Common myeloid progenitor, CD34-positive (primary cell): Measurements from ENCODE around the gene CATSPER4.
"Not testable (repeated sequence)": the region's sequence is repeated elsewhere in the genome, so short reads cannot be mapped to it uniquely, and the experiment has no call there.

ENCODE experiments used
- CTCF ChIA-PET: fragments of 350-600 bp; sonication (Branson Sonifier 250); formaldehyde crosslinking; loops from one replicate; lab custom pipeline; 2021; ENCODE audit warnings: antibody characterized with exemption; lab: Charles Lee
- POLR2A ChIA-PET: fragments of 350-600 bp; sonication (Branson Sonifier 250); formaldehyde crosslinking; loops from one replicate; lab custom pipeline; 2021; ENCODE audit warnings: antibody characterized with exemption; lab: Charles Lee
- DNase-seq, 3 donors: peaks; one replicate each; pipeline versions ENCODE4 v3.0.0 to v3.0.0-alpha.2; 2013
- H3K27ac ChIP-seq, 2 experiments: 1 replicate in 1 of 2; 2 replicates in 1 of 2; pipeline ENCODE4 v1.7.0; 2013; ENCODE audit warnings: inconsistent platforms in 2 of 2, low read length in 2 of 2, mild to moderate bottlenecking in 2 of 2, low read depth in 1 of 2, moderate library complexity in 1 of 2; ENCODE audit not compliant: severe bottlenecking in 2 of 2, insufficient read depth in 1 of 2, poor library complexity in 1 of 2
- H3K27me3 ChIP-seq, 5 experiments: replicated peaks in 2 of 5; 1 replicate in 3 of 5; 2 replicates in 2 of 5; pipeline versions ENCODE4 v1.6.1 to v1.7.0; 2013; ENCODE audit warnings: low read length in 4 of 5, mild to moderate bottlenecking in 2 of 5, moderate library complexity in 2 of 5, inconsistent platforms in 1 of 5; ENCODE audit not compliant: insufficient read depth in 5 of 5, control insufficient read depth in 4 of 5
- H3K36me3 ChIP-seq, 4 experiments: 1 replicate in 2 of 4; 2 replicates in 2 of 4; pipeline versions ENCODE4 v1.6.1 to v1.7.0; 2013; ENCODE audit warnings: low read length in 3 of 4, control low read depth in 1 of 4, mild to moderate bottlenecking in 1 of 4; ENCODE audit not compliant: control insufficient read depth in 4 of 4, insufficient read depth in 4 of 4
- H3K4me1 ChIP-seq, 4 experiments: 1 replicate in 3 of 4; 2 replicates in 1 of 4; pipeline versions ENCODE4 v1.6.1 to v1.7.1; 2013; ENCODE audit warnings: low read length in 3 of 4, mild to moderate bottlenecking in 3 of 4, control low read depth in 1 of 4, inconsistent platforms in 1 of 4, moderate library complexity in 1 of 4; ENCODE audit not compliant: control insufficient read depth in 4 of 4, insufficient read depth in 4 of 4; ENCODE audit errors: control extremely low read depth in 1 of 4
- H3K4me3 ChIP-seq, 7 experiments: 1 replicate in 4 of 7; 2 replicates in 3 of 7; pipeline versions ENCODE4 v1.5.1 to v1.7.0; 2013; ENCODE audit warnings: mild to moderate bottlenecking in 7 of 7, low read length in 6 of 7, moderate library complexity in 6 of 7, inconsistent platforms in 2 of 7, low read depth in 2 of 7, control low read depth in 1 of 7; ENCODE audit not compliant: insufficient read depth in 4 of 7, control insufficient read depth in 1 of 7; ENCODE audit errors: extremely low read depth in 1 of 7
- H3K9me3 ChIP-seq, 5 experiments: 1 replicate in 4 of 5; 2 replicates in 1 of 5; pipeline versions ENCODE4 v1.6.1 to v1.7.1; 2013; ENCODE audit warnings: low read length in 4 of 5, mild to moderate bottlenecking in 2 of 5, inconsistent platforms in 1 of 5, low read depth in 1 of 5, moderate library complexity in 1 of 5; ENCODE audit not compliant: control insufficient read depth in 4 of 5, insufficient read depth in 2 of 5; ENCODE audit errors: control extremely low read depth in 1 of 5
- WGBS: methylation state at CpG from one replicate; pipeline ENCODE4 v1.1.5; 2013; ENCODE audit not compliant: insufficient coverage; 5-methylcytosine and 5-hydroxymethylcytosine counted together

CATSPER4 gene

DNA sequence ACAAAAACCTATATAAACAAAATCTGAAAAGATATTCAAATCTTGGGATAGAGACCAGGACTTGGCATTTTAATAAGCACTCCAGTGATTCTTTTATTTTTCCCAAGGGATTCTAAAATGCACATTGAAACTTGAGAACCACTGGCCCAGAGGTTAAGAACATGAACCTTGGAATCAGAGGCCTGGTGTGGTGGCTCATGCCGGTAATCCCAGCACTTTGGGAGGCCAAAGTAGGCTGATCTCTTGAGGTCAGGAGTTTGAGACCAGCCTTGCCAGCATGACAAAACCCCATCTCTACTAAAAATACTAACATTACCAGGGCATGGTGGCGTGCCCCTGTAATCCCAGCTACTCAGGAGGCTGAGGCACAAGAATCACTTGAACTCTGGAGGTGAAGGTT, 30.7 kb downstream of the CATSPER4 start:
- CTCF ChIA-PET, result no interaction called here

DNA sequence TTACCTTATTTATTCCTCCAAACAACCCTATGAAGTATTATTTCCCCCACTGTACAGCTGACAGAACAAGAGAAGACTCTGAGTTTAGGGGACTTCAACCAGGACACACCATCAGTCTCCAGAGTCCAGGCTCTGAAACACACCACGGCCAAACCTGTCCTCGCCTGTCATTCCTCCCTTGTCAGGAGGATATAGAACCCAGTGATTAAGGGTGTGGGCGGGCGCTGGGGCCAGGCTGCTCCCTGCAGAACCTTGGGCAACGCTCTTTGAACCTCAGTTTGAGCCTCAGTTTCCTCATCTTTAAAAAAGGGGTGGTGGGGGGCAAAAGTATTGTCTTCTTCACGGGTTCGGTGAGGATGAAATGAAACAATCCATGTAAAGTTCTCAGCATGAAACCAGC, 34.2 kb downstream of the CATSPER4 start:
- Histone ChIP-seq H3K9me3 (no peaks in the 10 kb centered on the region), H3K4me3 (peak overlapping the region in 4 of 7 experiments; percentile 56 to 85 (median 74)), H3K4me1 (peaks cover 0 to 16% (median 7%) of the 10 kb centered on the region in 4 experiments), H3K36me3 (no peaks in the 10 kb centered on the region), H3K27me3 (peaks cover 0 to 16% (median 9%) of the 10 kb centered on the region in 5 experiments), H3K27ac (no peak overlapping the region)
- 80% methylated on average over 2 of the region's 7 CpGs for WGBS
- ChIA-PET POLR2A (no interaction called here), CTCF (no interaction called here)
- no peak for DNase-seq

More for the DNA sequence above, 30.7 kb downstream of the CATSPER4 start:
- DNase-seq, result no peak
- H3K4me1 ChIP-seq, result peaks cover 0 to 16% (median 7%) of the 10 kb centered on the region in 4 experiments
- WGBS, result 100% methylated on average over 2 of the region's 2 CpGs
- peaks cover 0 to 14% (median 4%) of the 10 kb centered on the region in 5 experiments for H3K27me3 ChIP-seq
- H3K36me3 ChIP-seq, result no peaks in the 10 kb centered on the region
- no peak overlapping the region for H3K4me3 ChIP-seq
- H3K9me3 ChIP-seq, result no peaks in the 10 kb centered on the region
- POLR2A ChIA-PET, result no interaction called here
- no peak overlapping the region for H3K27ac ChIP-seq

DNA sequence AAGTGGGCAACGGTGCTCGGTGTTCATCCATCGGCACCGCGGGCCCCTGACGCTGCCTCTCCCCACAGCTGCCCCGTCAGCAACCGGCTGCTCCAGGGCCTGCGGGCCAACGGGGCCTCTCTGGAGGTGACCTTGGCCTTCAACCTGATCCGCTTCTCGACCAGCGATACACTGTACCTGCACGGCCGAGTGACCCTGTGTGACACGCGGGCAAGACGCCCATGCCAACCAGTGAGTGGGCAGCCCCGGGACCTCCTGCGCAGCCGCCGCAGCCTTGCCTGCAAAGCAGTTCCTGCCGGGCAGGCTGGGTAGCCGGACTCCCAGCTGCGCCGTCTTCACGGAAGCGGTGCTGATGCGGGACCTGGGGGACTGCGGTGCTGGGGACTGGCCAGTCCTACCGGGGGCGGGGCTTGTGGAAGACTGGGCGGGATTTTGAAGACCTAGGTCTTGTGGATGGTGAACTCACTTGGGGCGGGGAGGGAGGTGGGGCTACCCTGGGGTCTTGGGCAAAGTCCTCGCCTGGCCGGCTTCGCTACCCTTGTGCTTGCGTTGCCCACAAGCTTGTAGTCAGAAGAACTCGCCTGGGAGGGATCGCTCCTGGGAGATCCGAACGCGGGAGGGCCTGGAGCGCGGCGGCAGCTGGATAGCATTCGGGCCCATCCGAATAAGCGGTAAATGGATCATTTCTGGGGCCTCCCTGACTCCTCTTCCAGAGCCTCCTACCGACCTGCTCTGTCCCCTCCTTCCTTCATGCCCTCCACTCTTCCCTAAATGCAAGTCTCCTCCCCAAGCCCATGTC, 34.8 kb downstream of the CATSPER4 start:
- POLR2A ChIA-PET, result no interaction called here
- H3K36me3 ChIP-seq, result no peaks in the 10 kb centered on the region
- peaks cover 0 to 16% (median 7%) of the 10 kb centered on the region in 4 experiments for H3K4me1 ChIP-seq
- DNase-seq, result peak in 2 of 3 donors; percentile 64 to 74
- peaks cover 0 to 16% (median 9%) of the 10 kb centered on the region in 5 experiments for H3K27me3 ChIP-seq
- no peaks in the 10 kb centered on the region for H3K9me3 ChIP-seq
- WGBS, result 6% methylated on average over 44 of the region's 50 CpGs
- H3K27ac ChIP-seq, result no peak overlapping the region
- CTCF ChIA-PET, result interaction anchor here (2.1 kb wide), 1 partner anchor 13 kb away, joined by 5 read pairs; no protein-coding TSS in a partner anchor
- H3K4me3 ChIP-seq, result peak overlapping the region; percentile 1 to 85 (median 56)

GRCh38 chr1:26230682-26231081, 40.3 kb downstream of the CATSPER4 start:
- DNase-seq, result peak in 1 of 3 donors; percentile 18
- WGBS, result 60% methylated on average over 1 of the region's 2 CpGs
- CTCF ChIA-PET, result interaction anchor here (1.2 to 1.6 kb wide), 2 partner anchors 18 to 26 kb away, joined by 3 to 4 read pairs; no protein-coding TSS in a partner anchor
- H3K36me3 ChIP-seq, H3K9me3 ChIP-seq, POLR2A ChIA-PET, H3K4me3 ChIP-seq, H3K27me3 ChIP-seq, H3K27ac ChIP-seq: not testable (repeated sequence)
- H3K4me1 ChIP-seq, result peaks cover 3 to 21% (median 11%) of the 10 kb centered on the region in 4 experiments

- Histone ChIP-seq H3K27me3 (no peaks in the 10 kb centered on the region), H3K27ac (peak within 1 kb of the TSS; percentile 78 to 96), H3K4me3 (peak within 1 kb of the TSS; percentile 71 to 99 (median 93)), H3K4me1 (peaks cover 3 to 35% (median 19%) of the 10 kb centered on the region in 4 experiments), H3K9me3 (no peaks in the 10 kb centered on the region), H3K36me3 (no peaks in the 10 kb centered on the region)
- DNase-seq, result peak; percentile 97 to 98 (median 98)
- CTCF ChIA-PET, result interaction anchor here (0.7 to 2.3 kb wide), 20 partner anchors 10 to 131 kb away, joined by 3 to 12 read pairs (median 3); partner anchors contain the start of genes C1orf232, CATSPER4 and ZNF593
- POLR2A ChIA-PET, result interaction anchor here (0.7 to 2.1 kb wide), 4 partner anchors 42 to 64 kb away, joined by 3 to 7 read pairs (median 3); partner anchors contain the start of gene ZNF593
- WGBS, result 0% methylated on average over 61 of the region's 73 CpGs
Observed at GRCh38 chr1:26233903-26234643, 43.7 kb downstream of the CATSPER4 start, which contains the start of gene CEP85. TSS of gene CEP85 (plus strand) at chr1:26234200. CDS start at chr1:26239784, 5,584 bp downstream.

DNA sequence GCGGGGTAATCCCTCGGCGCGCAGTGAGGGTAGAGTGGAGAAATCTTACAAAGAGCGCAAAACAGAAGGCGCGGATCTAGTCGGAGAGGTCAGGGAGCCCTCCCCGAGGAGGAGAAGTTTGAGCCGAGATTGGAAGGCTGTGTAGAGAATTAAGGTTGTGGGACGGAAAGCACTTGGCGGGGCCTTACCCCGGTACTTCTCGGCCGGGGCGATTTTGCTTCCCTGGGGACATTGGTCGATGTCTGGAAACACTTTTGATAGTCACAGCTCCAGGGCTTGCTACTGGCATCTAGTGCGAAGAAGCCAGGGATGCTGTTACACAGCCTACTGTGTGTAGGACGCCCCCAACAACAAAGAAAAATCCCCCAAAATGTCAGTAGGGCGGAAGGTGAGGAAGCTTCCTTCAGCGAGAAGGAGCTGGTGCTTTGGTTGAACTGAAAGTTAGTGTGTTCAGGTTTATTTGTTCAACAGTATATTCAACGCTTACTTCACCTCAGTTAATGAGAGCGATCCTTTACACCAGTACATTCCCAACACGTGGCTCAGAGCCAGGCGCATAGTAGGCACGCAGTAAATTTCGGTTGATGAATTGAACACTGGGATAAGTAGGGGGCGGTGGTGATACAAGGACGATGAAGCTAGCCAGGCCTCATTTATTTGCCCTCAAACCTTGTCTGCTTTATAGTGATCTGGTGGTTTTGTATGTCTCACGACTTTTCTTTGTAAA, 44.4 kb downstream of the CATSPER4 start:
- DNase-seq, result peak; percentile 31 to 45 (median 36)
- ChIA-PET POLR2A (interaction anchor here (0.6 to 2.1 kb wide), 4 partner anchors 41 to 113 kb away, joined by 3 to 7 read pairs (median 3); partner anchors contain the start of gene ZNF593), CTCF (interaction anchor here (0.8 to 2.3 kb wide), 18 partner anchors 9 to 96 kb away, joined by 3 to 12 read pairs (median 3); partner anchors contain the start of genes C1orf232, CATSPER4 and ZNF593)
- Histone ChIP-seq H3K36me3 (peaks cover 0 to 3% (median 2%) of the 10 kb centered on the region in 4 experiments), H3K27ac (peak overlapping the region; percentile 78 to 96), H3K27me3 (no peaks in the 10 kb centered on the region), H3K9me3 (no peaks in the 10 kb centered on the region), H3K4me3 (peak overlapping the region; percentile 71 to 99 (median 93)), H3K4me1 (peaks cover 3 to 35% (median 19%) of the 10 kb centered on the region in 4 experiments)
- WGBS, result 0% methylated on average over 18 of the region's 30 CpGs
